Loucy (cell line): Measurements from ENCODE around the gene CAMSAP1.
A peak's percentile ranks its signal among the peaks of the same experiment; 100 is the strongest.

Source experiments
- H2AFZ ChIP-seq: fragments of 200-600 bp; sonication (generic); 2 replicates; pipeline ENCODE4 v1.6.0; 2016; ENCODE audit warnings: antibody characterized with exemption, mild to moderate bottlenecking, low read length, moderate library complexity
- H3F3A ChIP-seq: fragments of 200-600 bp; 2 replicates; pipeline ENCODE4 v1.6.0; 2016; ENCODE audit warnings: antibody characterized with exemption, low read depth, mild to moderate bottlenecking
- H3K27me3 ChIP-seq: fragments of 200-600 bp; sonication (generic); 2 replicates; pipeline ENCODE4 v1.6.1; 2014; ENCODE audit warnings: low read length, mild to moderate bottlenecking; ENCODE audit not compliant: insufficient read depth, poor library complexity, severe bottlenecking
- H3K36me3 ChIP-seq: fragments of 200-600 bp; sonication (generic); 2 replicates; pipeline ENCODE4 v1.6.1; 2016; ENCODE audit warnings: low read length; ENCODE audit not compliant: insufficient read depth
- H3K4me1 ChIP-seq: fragments of 200-600 bp; sonication (generic); 2 replicates; pipeline ENCODE4 v1.5.1; 2014; ENCODE audit warnings: low read length, mild to moderate bottlenecking; ENCODE audit not compliant: insufficient read depth, poor library complexity, severe bottlenecking
- H3K4me2 ChIP-seq: fragments of 200-600 bp; sonication (generic); 2 replicates; pipeline ENCODE4 v1.6.0; 2014; ENCODE audit warnings: antibody characterized with exemption, low read length, low read depth, mild to moderate bottlenecking; ENCODE audit not compliant: poor library complexity, severe bottlenecking
- H3K4me3 ChIP-seq: fragments of 200-600 bp; sonication (generic); 2 replicates; pipeline ENCODE4 v1.5.1; 2014; ENCODE audit warnings: low read length, mild to moderate bottlenecking, mixed read lengths; ENCODE audit not compliant: poor library complexity, severe bottlenecking
- H3K79me2 ChIP-seq: fragments of 200-600 bp; sonication (generic); 2 replicates; pipeline ENCODE4 v1.6.1; 2014; ENCODE audit warnings: low read length; ENCODE audit not compliant: insufficient read depth
- H3K9ac ChIP-seq: fragments of 200-600 bp; sonication (generic); 2 replicates; pipeline ENCODE4 v1.6.0; 2014; ENCODE audit warnings: mild to moderate bottlenecking, low read depth, low read length, moderate library complexity; ENCODE audit not compliant: poor library complexity, severe bottlenecking
- H3K9me2 ChIP-seq: fragments of 200-600 bp; sonication (generic); replicated peaks from 2 replicates; pipeline ENCODE4 v1.6.1; 2016; ENCODE audit warnings: low read depth, low read length, mixed read lengths
- H3K9me3 ChIP-seq: fragments of 200-600 bp; sonication (generic); 2 replicates; pipeline ENCODE4 v1.6.1; 2014; ENCODE audit warnings: mild to moderate bottlenecking, antibody characterized with exemption, low read length, low read depth; ENCODE audit not compliant: insufficient read depth
- H4K20me1 ChIP-seq: fragments of 200-600 bp; sonication (generic); 2 replicates; pipeline ENCODE4 v1.6.0; 2014; ENCODE audit warnings: antibody characterized with exemption, low read length, mild to moderate bottlenecking; ENCODE audit not compliant: insufficient read depth, poor library complexity, severe bottlenecking
- EZH2phosphoT487 ChIP-seq: fragments of 200-600 bp; IDR thresholded peaks from 2 replicates; pipeline ENCODE4 v1.6.1; 2018; ENCODE audit warnings: antibody characterized with exemption, mild to moderate bottlenecking, moderate library complexity, borderline replicate concordance
- TF ChIP-seq, protein P1 (sequence below): fragments of 200-600 bp; sonication (generic); conservative IDR thresholded peaks from 2 replicates; pipeline ENCODE4 v1.5.1; 2014; ENCODE audit warnings: mild to moderate bottlenecking, antibody characterized with exemption, low read length

Gene CAMSAP1

DNA sequence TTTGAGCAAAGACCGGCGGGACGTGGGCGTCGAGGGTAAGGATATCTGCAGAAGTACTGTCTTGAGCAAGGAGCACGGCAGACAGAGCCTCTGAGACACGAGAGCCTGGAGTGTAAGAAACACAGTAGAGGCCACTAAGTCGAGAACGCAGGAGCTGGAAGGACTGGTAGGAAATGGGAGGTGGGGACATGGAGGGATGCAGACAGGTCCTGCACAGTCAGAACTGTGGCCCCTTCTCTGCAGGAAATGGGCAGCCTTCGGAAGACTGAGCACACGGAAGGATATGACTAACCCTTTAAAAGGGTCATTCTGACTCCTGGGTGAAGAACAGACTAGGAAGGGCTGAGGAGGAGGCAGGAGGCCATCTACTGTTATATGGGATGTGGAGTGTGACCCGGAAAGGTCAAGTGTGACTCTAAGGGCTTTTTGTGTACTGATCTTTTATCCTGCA lies 1.4 kb upstream of the CAMSAP1 start:
- H3K27me3 ChIP-seq: no peaks in the 10 kb centered on the region
- H3K4me3 ChIP-seq: peak overlapping the region; percentile 89
- peaks cover 47% of the 10 kb centered on the region for H3K4me1 ChIP-seq
- H3K9me2 ChIP-seq: no peaks in the 10 kb centered on the region
- H3K79me2 ChIP-seq: peaks cover 53% of the 10 kb centered on the region
- H4K20me1 ChIP-seq: peaks cover 39% of the 10 kb centered on the region
- peak overlapping the region; percentile 93 for H3K4me2 ChIP-seq
- H2AFZ ChIP-seq: no peak overlapping the region
- H3K9me3 ChIP-seq: no peaks in the 10 kb centered on the region
- TF ChIP-seq, protein P1, sequence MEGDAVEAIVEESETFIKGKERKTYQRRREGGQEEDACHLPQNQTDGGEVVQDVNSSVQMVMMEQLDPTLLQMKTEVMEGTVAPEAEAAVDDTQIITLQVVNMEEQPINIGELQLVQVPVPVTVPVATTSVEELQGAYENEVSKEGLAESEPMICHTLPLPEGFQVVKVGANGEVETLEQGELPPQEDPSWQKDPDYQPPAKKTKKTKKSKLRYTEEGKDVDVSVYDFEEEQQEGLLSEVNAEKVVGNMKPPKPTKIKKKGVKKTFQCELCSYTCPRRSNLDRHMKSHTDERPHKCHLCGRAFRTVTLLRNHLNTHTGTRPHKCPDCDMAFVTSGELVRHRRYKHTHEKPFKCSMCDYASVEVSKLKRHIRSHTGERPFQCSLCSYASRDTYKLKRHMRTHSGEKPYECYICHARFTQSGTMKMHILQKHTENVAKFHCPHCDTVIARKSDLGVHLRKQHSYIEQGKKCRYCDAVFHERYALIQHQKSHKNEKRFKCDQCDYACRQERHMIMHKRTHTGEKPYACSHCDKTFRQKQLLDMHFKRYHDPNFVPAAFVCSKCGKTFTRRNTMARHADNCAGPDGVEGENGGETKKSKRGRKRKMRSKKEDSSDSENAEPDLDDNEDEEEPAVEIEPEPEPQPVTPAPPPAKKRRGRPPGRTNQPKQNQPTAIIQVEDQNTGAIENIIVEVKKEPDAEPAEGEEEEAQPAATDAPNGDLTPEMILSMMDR: no peak
- no peak for TF ChIP-seq EZH2phosphoT487
- H3K36me3 ChIP-seq: no peaks in the 10 kb centered on the region; the same call in 1 of the 2 replicates
- peak overlapping the region; percentile 82 for H3K9ac ChIP-seq
- no peaks in the 10 kb centered on the region for H3F3A ChIP-seq

DNA sequence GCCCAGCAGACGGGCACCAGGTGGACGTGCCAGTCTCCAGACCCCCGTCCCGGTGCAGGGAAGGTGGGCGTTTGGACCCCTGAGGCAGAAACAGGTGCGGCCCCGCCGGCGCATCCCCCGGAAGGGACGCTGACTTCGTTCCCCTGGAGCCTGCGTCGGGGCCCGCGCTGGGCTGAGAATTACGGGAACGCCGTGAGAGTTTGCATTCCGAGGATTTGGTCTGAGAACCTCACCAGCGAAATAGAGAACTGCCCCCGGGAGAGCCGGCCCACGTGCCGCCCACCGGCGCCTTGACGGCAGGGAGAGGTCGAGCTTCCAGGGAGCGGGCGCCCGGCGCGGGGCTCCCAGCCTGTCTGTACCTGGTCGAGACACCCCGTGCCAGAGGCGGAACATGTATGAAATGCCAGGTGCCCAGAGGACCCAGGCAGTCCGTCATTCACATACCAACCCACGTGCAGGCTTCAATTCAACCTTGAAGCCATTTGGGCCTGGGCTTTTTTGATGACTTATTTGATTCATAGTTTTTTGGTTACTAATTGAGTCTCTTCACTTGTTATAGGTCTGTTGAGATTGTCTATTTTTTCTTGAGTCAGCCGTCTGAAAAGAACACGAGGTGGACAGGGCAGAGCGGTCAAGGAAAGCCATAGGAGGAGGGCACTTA lies 877 bp upstream of the CAMSAP1 start:
- H3K9me3 ChIP-seq: no peaks in the 10 kb centered on the region
- no peaks in the 10 kb centered on the region for H3K27me3 ChIP-seq
- H4K20me1 ChIP-seq: peaks cover 44% of the 10 kb centered on the region
- H3K9ac ChIP-seq: peak overlapping the region; percentile 82
- H3F3A ChIP-seq: no peaks in the 10 kb centered on the region
- no peaks in the 10 kb centered on the region for H3K9me2 ChIP-seq
- H3K79me2 ChIP-seq: peaks cover 59% of the 10 kb centered on the region
- TF ChIP-seq, protein P1: no peak
- no peak for TF ChIP-seq EZH2phosphoT487
- H3K36me3 ChIP-seq: no peaks in the 10 kb centered on the region
- peak overlapping the region; percentile 89 for H3K4me3 ChIP-seq
- H3K4me1 ChIP-seq: peaks cover 53% of the 10 kb centered on the region
- peak overlapping the region; percentile 93 for H3K4me2 ChIP-seq
- peak overlapping the region; percentile 92 for H2AFZ ChIP-seq

DNA sequence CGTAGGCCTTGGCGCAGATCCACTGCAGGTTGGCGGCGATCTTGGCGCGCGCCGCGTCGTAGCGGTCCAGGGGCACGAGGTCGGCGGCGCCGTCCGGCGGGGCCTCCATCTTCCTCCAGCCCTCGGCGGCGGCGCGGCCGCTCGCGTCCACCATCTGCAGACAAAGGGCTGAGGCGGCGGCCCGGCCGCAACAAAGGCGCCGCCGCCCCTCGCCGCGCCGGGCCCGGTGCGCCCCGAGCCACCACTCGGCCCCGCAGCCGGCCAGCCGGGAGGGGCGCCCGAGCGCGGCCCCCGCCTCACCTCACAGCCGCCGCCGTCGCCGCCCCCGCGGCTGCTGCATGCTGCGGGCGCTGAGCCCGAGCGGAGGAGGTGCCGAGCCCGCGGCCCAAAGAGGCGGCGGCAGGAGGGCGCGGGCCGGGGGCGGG lies 328 bp downstream of the CAMSAP1 start:
- TF ChIP-seq EZH2phosphoT487: no peak
- TF ChIP-seq, protein P1: no peak
- no peak overlapping the region for H3K4me2 ChIP-seq

More for the DNA sequence above, 328 bp downstream of the CAMSAP1 start:
- no peaks in the 10 kb centered on the region for H3K9me2 ChIP-seq
- no peaks in the 10 kb centered on the region for H3K9me3 ChIP-seq
- H3K27me3 ChIP-seq: no peaks in the 10 kb centered on the region
- no peaks in the 10 kb centered on the region for H3K36me3 ChIP-seq
- H3K79me2 ChIP-seq: peaks cover 71% of the 10 kb centered on the region
- H3K4me1 ChIP-seq: peaks cover 65% of the 10 kb centered on the region
- peaks cover 55% of the 10 kb centered on the region for H4K20me1 ChIP-seq
- H3F3A ChIP-seq: no peaks in the 10 kb centered on the region
- peak overlapping the region; percentile 69 for H3K9ac ChIP-seq
- no peak overlapping the region for H2AFZ ChIP-seq
- peak overlapping the region; percentile 83 for H3K4me3 ChIP-seq
